DOHH2 (cell line): ENCODE measurements around the gene SMC6.

Source experiments
- H3F3A ChIP-seq: fragments of 200-600 bp; sonication (generic), shearing (Covaris generic); 2 replicates; pipeline ENCODE4 v1.6.0; 2016; ENCODE audit warnings: antibody characterized with exemption, mild to moderate bottlenecking; ENCODE audit not compliant: control insufficient read depth, insufficient read depth
- H3K27ac ChIP-seq: fragments of 200-600 bp; sonication (generic); 2 replicates; pipeline ENCODE4 v1.5.1; 2014; ENCODE audit warnings: low read depth, mild to moderate bottlenecking, low read length, moderate library complexity
- H3K27me3 ChIP-seq: fragments of 200-600 bp; sonication (generic); 2 replicates; pipeline ENCODE4 v1.6.1; 2014; ENCODE audit warnings: mild to moderate bottlenecking, low read length, mixed read lengths; ENCODE audit not compliant: control insufficient read depth
- H3K36me3 ChIP-seq: fragments of 200-600 bp; sonication (generic); 2 replicates; pipeline ENCODE4 v1.6.1; 2014; ENCODE audit warnings: mild to moderate bottlenecking, low read length, moderate library complexity, mixed read lengths; ENCODE audit not compliant: control insufficient read depth
- H3K4me1 ChIP-seq: fragments of 200-600 bp; sonication (generic); 2 replicates; pipeline ENCODE4 v1.6.1; 2014; ENCODE audit warnings: mild to moderate bottlenecking, low read length, mixed read lengths; ENCODE audit not compliant: control insufficient read depth
- H3K4me2 ChIP-seq: fragments of 200-600 bp; sonication (generic); 2 replicates; pipeline ENCODE4 v1.6.0; 2014; ENCODE audit warnings: mild to moderate bottlenecking, low read length, moderate library complexity
- H3K4me3 ChIP-seq: fragments of 200-600 bp; sonication (generic); 2 replicates; pipeline ENCODE4 v1.5.1; 2014; ENCODE audit warnings: mild to moderate bottlenecking, low read length, mixed read lengths
- H3K79me2 ChIP-seq: fragments of 200-600 bp; sonication (generic); 2 replicates; pipeline ENCODE4 v1.6.1; 2014; ENCODE audit warnings: mild to moderate bottlenecking, low read length, mixed read lengths; ENCODE audit not compliant: control insufficient read depth
- H3K9me2 ChIP-seq: fragments of 200-600 bp; sonication (generic); replicated peaks from 2 replicates; pipeline ENCODE4 v1.6.1; 2014; ENCODE audit warnings: mild to moderate bottlenecking, low read length, mixed read lengths; ENCODE audit not compliant: control insufficient read depth
- H3K9me3 ChIP-seq: fragments of 200-600 bp; sonication (generic); 2 replicates; pipeline ENCODE4 v1.6.1; 2014; ENCODE audit warnings: antibody characterized with exemption, low read length, mixed read lengths; ENCODE audit not compliant: control insufficient read depth, insufficient read depth
- H4K20me1 ChIP-seq: fragments of 200-600 bp; sonication (generic); 2 replicates; pipeline ENCODE4 v1.6.0; 2014; ENCODE audit warnings: low read depth, mild to moderate bottlenecking, antibody characterized with exemption, low read length, moderate library complexity; ENCODE audit not compliant: control insufficient read depth, insufficient read depth
- EZH2phosphoT487 ChIP-seq: fragments of 200-600 bp; sonication (generic); IDR thresholded peaks from 2 replicates; pipeline ENCODE4 v1.6.1; 2017; ENCODE audit warnings: borderline replicate concordance, mild to moderate bottlenecking, antibody characterized with exemption, low read length, moderate library complexity, mixed read lengths
- TF ChIP-seq, protein P1 (sequence below): fragments of 200-600 bp; sonication (generic); IDR thresholded peaks from one replicate; pipeline ENCODE4 v1.5.1; 2014; ENCODE audit warnings: antibody characterized with exemption, mild to moderate bottlenecking, low read depth, low read length; ENCODE audit not compliant: poor library complexity, severe bottlenecking

Gene SMC6

DNA sequence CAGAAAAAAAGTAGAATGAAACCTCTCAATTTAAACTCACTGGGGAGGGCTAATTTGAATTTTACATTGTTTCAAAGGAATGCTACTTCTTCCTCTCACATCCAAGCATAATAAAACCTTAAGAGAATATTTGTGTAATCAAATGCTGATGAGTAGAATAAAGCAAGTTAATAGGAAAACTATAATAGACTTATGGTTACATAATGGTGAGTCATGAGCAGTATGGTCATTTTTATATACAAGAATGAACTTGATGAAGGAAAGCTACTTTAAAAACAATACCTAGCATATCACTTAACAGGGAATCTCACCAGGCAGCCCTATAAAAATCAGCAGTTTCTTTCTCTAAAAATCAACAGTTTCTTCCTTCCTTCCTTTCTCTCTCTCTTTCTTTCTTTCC is 132.8 kb downstream of the SMC6 start:
- no peaks in the 10 kb centered on the region for H3K9me3 ChIP-seq
- no peak overlapping the region for H3K27ac ChIP-seq
- peaks cover 5% of the 10 kb centered on the region; the same call in 1 of the 2 replicates for H3K27me3 ChIP-seq
- H3K4me2 ChIP-seq = no peak overlapping the region
- H4K20me1 ChIP-seq = no peaks in the 10 kb centered on the region
- no peaks in the 10 kb centered on the region for H3K4me1 ChIP-seq
- TF ChIP-seq, protein P1, sequence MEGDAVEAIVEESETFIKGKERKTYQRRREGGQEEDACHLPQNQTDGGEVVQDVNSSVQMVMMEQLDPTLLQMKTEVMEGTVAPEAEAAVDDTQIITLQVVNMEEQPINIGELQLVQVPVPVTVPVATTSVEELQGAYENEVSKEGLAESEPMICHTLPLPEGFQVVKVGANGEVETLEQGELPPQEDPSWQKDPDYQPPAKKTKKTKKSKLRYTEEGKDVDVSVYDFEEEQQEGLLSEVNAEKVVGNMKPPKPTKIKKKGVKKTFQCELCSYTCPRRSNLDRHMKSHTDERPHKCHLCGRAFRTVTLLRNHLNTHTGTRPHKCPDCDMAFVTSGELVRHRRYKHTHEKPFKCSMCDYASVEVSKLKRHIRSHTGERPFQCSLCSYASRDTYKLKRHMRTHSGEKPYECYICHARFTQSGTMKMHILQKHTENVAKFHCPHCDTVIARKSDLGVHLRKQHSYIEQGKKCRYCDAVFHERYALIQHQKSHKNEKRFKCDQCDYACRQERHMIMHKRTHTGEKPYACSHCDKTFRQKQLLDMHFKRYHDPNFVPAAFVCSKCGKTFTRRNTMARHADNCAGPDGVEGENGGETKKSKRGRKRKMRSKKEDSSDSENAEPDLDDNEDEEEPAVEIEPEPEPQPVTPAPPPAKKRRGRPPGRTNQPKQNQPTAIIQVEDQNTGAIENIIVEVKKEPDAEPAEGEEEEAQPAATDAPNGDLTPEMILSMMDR = no peak
- no peak for TF ChIP-seq EZH2phosphoT487
- H3K4me3 ChIP-seq = no peak overlapping the region
- no peaks in the 10 kb centered on the region for H3K9me2 ChIP-seq
- H3K36me3 ChIP-seq = no peaks in the 10 kb centered on the region
- no peaks in the 10 kb centered on the region for H3F3A ChIP-seq
- H3K79me2 ChIP-seq = no peaks in the 10 kb centered on the region

DNA sequence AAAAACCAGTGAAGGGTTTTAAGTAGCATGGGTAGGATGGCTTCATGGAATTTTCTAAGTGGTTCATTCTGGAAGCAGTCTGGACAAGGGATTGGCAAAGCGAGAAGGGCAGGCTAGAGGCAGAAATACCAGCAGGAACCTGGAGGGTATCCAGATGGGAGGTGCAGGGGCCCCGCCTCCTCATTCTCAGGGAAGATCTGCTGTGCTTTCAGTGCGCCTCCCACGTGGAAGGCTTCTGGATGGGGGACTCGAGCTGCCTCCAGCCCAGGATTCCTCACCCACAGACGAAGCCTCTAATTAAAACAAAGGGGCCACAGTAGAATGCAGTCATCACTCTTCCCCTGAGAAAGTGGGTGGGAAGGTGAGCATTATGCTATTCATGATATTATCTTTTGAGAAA is 133.3 kb downstream of the SMC6 start:
- H3K4me3 ChIP-seq = no peak overlapping the region
- TF ChIP-seq, protein P1 = no peak
- TF ChIP-seq EZH2phosphoT487 = no peak
- H4K20me1 ChIP-seq = no peaks in the 10 kb centered on the region
- no peak overlapping the region for H3K4me2 ChIP-seq
- no peaks in the 10 kb centered on the region for H3K4me1 ChIP-seq
- H3K79me2 ChIP-seq = no peaks in the 10 kb centered on the region
- H3K27me3 ChIP-seq = peaks cover 5% of the 10 kb centered on the region; the same call in 1 of the 2 replicates
- no peaks in the 10 kb centered on the region for H3K36me3 ChIP-seq
- H3K27ac ChIP-seq = no peak overlapping the region
- H3F3A ChIP-seq = no peaks in the 10 kb centered on the region
- H3K9me2 ChIP-seq = no peaks in the 10 kb centered on the region
- no peaks in the 10 kb centered on the region for H3K9me3 ChIP-seq

DNA sequence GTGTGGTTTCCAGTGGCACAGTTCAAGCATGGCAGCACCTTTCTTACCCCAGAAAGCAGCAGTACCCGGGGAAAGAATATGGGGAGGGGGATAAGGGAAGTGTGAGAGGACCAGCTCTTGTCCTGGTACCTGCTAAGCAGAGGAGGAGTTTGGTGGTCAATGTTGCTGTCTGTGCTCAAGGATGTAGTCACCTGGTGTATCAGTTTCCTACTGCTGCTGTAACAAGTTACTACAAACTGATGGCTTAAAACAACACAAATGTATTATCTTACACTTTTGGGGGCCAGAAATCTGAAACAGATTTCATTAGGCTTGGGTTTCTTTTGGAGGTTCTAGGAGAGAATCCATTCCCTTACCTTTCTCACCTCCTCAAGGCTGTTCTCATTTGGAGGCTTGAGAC is 135.7 kb downstream of the SMC6 start:
- Histone ChIP-seq H3K9me2 (no peaks in the 10 kb centered on the region), H3K27me3 (peaks cover 5% of the 10 kb centered on the region; the same call in 1 of the 2 replicates), H3K4me3 (no peak overlapping the region), H3K4me1 (no peaks in the 10 kb centered on the region), H4K20me1 (no peaks in the 10 kb centered on the region), H3K9me3 (no peaks in the 10 kb centered on the region), H3K36me3 (no peaks in the 10 kb centered on the region), H3K79me2 (no peaks in the 10 kb centered on the region), H3F3A (no peaks in the 10 kb centered on the region), H3K27ac (no peak overlapping the region), H3K4me2 (no peak overlapping the region)
- TF ChIP-seq EZH2phosphoT487 = no peak
- TF ChIP-seq, protein P1 = no peak

DNA sequence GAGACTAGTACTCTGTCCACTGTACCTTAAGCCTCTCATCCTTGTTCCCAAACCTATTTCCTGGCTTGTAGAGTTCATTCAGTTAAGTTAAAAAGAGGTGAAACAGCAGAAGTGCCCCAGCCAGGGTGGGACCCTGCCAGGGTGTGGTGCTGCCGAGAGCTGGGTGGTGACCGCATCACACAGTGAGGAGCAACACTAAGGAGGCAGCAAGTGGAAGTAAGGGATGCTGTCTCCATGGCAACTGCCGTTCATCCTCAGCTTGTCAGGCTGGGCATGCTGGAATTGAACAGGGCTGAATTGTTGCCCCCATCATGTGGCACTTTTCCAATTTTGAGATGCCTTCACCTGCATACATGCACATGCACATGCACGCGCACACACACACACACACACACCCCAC is 136.1 kb downstream of the SMC6 start:
- Histone ChIP-seq H3F3A (no peaks in the 10 kb centered on the region), H3K4me1 (no peaks in the 10 kb centered on the region), H3K9me2 (no peaks in the 10 kb centered on the region), H3K27ac (no peak overlapping the region), H3K9me3 (no peaks in the 10 kb centered on the region), H3K27me3 (peaks cover 5% of the 10 kb centered on the region; the same call in 1 of the 2 replicates), H3K36me3 (no peaks in the 10 kb centered on the region), H3K4me2 (no peak overlapping the region), H3K79me2 (no peaks in the 10 kb centered on the region), H3K4me3 (no peak overlapping the region), H4K20me1 (no peaks in the 10 kb centered on the region)
- TF ChIP-seq, protein P1 = no peak
- TF ChIP-seq EZH2phosphoT487 = no peak
